Retinal pigment epithelial cell (primary cell): ENCODE measurements around the gene GLI1.
"Not testable (repeated sequence)": the region's sequence is repeated elsewhere in the genome, so short reads cannot be mapped to it uniquely, and the experiment has no call there.

Experiments used
- DNase-seq: peaks from one replicate; pipeline ENCODE4 v3.0.0-alpha.2; 2010; ENCODE audit warnings: low read depth
- H3K4me3 ChIP-seq: 2 replicates; pipeline ENCODE4 v1.5.1; 2011; ENCODE audit warnings: mild to moderate bottlenecking, low read length, control low read depth, moderate library complexity
- TF ChIP-seq, protein P1 (sequence below): conservative IDR thresholded peaks from 2 replicates; pipeline ENCODE4 v1.5.1; 2011; ENCODE audit warnings: low read depth, low read length, control low read depth, inconsistent platforms

GLI1 gene

DNA sequence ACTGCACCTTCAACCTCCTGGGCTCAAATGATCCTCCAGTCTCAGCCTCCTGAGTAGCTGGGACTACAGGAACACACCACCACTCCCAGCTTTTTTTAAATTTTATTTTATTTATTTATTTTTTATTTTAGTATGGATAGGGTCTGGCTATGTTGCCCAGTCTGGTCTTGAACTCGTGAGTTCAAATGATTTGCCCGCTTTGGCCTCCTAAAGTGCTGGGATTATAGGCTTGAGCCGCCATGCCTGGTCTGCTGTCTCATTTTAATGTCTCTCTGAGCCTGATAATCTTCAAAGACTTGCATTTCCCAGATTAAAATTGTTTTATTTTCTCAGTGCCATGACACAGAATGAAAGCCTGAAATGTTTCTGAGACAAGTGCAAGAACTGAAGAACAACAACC, 26.2 kb upstream of the GLI1 start:
- H3K4me3 ChIP-seq = no peak overlapping the region
- TF ChIP-seq, protein P1, sequence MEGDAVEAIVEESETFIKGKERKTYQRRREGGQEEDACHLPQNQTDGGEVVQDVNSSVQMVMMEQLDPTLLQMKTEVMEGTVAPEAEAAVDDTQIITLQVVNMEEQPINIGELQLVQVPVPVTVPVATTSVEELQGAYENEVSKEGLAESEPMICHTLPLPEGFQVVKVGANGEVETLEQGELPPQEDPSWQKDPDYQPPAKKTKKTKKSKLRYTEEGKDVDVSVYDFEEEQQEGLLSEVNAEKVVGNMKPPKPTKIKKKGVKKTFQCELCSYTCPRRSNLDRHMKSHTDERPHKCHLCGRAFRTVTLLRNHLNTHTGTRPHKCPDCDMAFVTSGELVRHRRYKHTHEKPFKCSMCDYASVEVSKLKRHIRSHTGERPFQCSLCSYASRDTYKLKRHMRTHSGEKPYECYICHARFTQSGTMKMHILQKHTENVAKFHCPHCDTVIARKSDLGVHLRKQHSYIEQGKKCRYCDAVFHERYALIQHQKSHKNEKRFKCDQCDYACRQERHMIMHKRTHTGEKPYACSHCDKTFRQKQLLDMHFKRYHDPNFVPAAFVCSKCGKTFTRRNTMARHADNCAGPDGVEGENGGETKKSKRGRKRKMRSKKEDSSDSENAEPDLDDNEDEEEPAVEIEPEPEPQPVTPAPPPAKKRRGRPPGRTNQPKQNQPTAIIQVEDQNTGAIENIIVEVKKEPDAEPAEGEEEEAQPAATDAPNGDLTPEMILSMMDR = no peak
- no peak for DNase-seq

DNA sequence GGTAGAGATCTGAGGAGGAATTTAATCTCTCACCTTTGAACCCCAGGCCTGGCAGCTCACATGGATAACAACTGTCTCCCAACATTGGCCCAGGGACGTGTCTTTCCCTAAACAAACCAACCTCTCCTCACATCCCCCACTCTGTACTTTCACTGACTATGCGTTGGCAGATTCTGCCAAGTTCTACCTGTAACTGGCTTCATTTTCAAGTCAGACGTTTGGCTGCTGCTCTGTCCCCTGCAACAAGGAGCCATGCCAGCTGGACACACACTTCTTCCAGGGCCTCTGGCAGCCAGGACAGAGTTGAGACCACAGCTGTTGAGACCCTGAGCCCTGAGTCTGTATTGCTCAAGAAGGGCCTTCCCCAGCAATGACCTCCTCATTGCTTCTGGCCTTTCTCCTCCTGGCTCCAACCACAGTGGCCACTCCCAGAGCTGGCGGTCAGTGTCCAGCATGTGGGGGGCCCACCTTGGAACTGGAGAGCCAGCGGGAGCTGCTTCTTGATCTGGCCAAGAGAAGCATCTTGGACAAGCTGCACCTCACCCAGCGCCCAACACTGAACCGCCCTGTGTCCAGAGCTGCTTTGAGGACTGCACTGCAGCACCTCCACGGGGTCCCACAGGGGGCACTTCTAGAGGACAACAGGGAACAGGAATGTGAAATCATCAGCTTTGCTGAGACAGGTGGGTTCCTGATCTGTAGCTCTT, 24.9 kb upstream of the GLI1 start, which contains the start of gene INHBC:
INHBC (plus strand) TSS at position 268 of the 707 bp plus-strand sequence; CDS start at position 371, 103 bp downstream.
- no peak for DNase-seq
- no peak within 1 kb of the TSS for H3K4me3 ChIP-seq
- TF ChIP-seq, protein P1 = no peak

DNA sequence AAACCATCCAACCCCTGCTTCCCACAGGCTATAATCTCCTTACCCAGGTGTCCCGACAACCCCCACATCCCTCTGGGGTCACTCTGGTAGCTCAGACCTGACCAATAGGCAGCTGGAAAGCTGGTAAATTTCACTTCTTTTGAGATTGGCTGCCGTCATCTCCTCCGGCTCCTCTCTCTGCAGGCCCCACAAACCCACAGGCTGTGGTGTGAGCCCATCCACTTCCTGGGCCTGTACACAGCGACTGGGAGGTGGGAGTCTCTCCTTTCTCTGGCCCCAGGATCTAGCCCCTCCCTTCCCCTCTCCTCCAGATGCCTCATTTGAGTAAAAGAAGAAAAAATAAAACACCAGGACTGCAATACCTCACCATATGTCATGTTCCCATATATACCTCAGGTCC, 24.3 kb upstream of the GLI1 start:
- no peak for DNase-seq
- H3K4me3 ChIP-seq = no peak overlapping the region
- TF ChIP-seq, protein P1 = no peak

DNA sequence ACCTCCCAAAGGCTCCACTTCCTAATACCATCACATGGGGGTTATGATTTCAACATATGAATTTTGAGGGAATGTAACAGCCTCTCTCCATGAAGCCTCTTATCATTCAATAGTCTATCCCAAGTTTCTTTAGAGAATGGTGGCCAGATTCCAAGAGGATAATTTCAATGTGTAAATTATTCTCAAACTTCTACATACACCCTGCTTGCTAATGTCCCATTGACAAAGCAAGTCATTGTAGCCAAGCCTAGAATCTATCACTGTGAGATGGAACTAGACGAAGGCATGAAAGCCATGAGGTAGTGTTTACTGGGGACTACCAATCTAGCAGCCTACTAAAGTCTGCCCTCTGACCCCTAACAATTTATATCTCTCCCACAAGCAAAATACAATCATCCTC, 21.2 kb upstream of the GLI1 start:
- H3K4me3 ChIP-seq = no peak overlapping the region
- no peak for DNase-seq
- TF ChIP-seq, protein P1 = no peak

DNA sequence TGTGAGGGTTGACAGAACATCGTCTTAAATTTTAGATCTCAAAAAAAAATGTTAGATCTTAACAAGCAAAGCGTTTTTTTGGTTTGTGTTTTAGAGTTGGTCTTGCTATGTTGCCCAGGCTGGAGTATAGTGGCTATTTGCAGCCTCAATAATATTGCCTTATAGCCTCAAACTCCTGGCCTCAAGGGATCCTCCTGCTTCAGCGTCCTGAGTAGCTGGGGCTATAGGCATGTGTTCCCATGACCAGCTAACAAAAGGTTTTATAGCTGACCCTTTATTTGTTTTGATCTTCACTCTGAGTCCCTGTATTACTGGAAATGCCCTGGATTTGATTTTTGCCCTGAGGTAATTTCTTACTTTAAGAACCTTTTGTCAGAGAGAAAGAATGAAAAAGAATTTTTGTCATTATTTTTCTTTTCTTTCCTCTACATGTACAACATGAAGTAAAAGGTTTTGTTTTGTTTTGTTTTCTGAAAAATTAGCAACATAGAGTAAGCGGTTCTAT, 19.8 kb upstream of the GLI1 start:
- no peak overlapping the region for H3K4me3 ChIP-seq
- DNase-seq = no peak
- TF ChIP-seq, protein P1 = no peak

DNA sequence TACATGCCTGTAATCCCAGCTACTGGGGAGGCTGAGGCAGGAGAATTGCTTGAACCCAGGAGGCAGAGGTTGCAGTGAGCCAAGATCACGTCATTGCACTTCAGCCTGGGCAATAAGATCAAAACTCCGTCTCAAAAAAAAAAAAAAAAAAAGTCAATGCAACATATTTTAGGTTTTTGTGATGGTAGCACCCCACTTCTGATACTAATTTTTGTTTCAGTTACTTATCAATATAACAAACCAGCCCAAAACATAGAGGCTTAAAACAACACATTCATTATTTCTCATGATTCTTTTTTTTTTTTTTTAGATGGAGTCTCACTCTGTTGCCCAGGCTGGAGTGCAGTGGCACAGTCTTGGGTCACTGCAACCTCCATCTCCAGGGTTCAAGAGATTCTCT, 18.2 kb upstream of the GLI1 start:
- DNase-seq, H3K4me3 ChIP-seq: not testable (repeated sequence)

DNA sequence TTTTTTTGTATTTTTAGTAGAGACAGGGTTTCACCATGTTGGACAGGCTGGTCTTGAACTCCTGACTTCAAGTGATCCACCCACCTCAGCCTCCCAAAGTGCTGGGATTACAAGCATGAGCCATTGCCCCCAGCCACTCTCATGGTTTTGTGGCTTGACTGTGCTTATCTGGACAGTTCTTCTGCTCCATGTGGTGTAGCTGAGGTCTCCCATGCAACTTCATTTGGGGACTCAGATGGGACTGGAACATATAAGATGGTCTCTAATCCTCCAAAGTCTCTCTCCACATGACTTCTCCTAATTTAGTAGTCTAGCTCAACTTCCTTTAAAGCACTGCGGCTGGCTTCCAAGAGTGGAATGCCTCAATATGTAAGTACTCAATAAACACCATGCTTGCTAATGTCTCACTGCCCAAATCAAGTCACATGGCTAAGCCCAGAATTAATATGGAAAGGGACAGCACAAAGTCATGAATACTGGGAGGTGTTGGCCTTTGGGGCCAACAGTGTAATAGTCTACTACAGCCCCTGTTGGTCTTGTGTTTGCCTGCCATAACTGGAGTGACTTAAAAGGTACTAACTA, 17.6 kb upstream of the GLI1 start:
- H3K4me3 ChIP-seq = no peak overlapping the region
- no peak for DNase-seq
- TF ChIP-seq, protein P1 = no peak

DNA sequence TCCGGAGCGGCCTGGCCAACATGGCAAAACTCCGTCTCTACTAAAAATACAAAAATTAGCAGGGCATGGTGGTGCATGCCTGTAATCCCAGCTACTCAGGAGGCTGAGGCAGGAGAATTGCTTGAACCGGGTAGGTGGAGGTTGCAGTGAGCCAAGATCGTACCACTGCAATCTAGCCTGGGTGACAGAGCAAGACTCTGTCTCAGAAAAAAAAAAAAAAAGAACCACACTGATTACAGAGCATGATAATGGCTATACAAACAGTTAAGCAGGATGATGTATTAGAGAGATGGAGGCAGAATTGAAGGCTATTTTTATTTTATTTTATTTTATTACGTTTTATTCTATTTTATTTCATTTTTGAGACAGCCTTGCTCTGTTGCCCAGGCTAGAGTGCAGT, 15.2 kb upstream of the GLI1 start:
- not testable (repeated sequence) for H3K4me3 ChIP-seq, DNase-seq
